K562 (cell line): ENCODE data around the gene PHC1. TPM values are rescaled to one million over a fixed set of nuclear protein-coding genes. Genes with fewer than 3 reads are reported as not detected.

Experiments used
- ATAC-seq: fragments of 200-7000 bp; cut with Tn5 transposase; 3 replicates; pipeline ENCODE4 v1.9.1; 2020; ENCODE audit warnings: moderate library complexity
- BruUV-seq: library from RNA; stranded (reverse); fragments of 400-500 nt; replicated peaks from 2 replicates; lab custom pipeline; 2021; lab: Mats Ljungman, UMichigan
- CTCF ChIA-PET: fragments of 300-600 bp; formaldehyde crosslinking; extraction: SDS; loops from one replicate; lab custom pipeline; 2021; ENCODE audit warnings: low intra/inter-chr PET ratio; lab: Yijun Ruan, JAX
- POLR2A ChIA-PET: fragments of 300-600, 350-650 bp; sonication (Branson Sonifier 250); formaldehyde crosslinking; extraction: SDS; loops from one replicate; lab custom pipeline; 2021; ENCODE audit warnings: antibody characterized with exemption, inconsistent platforms; lab: Yijun Ruan, JAX
- DNase-seq, 4 experiments: peaks; one replicate each; pipeline versions ENCODE4 v3.0.0 to v3.0.0-alpha.2; 2011 to 2018; ENCODE audit warnings: low spot score in 3 of 4, mixed read lengths in 3 of 4; ENCODE audit errors: extremely low read depth in 1 of 4
- FAIRE-seq: peaks from 2 replicates; lab custom pipeline; 2011; peaks lifted over from hg19 to GRCh38; lab: Jason Lieb, UNC
- H2AFZ ChIP-seq: 2 replicates; pipeline ENCODE4 v1.6.0; 2011; ENCODE audit warnings: low read depth, low read length, control low read depth, inconsistent platforms
- H3K27ac ChIP-seq: fragments of 200-600 bp; 3 replicates; pipeline ENCODE4 v1.8.0; 2011; ENCODE audit warnings: low read depth, mild to moderate bottlenecking, control low read depth, inconsistent platforms, low read length, moderate library complexity, mixed read lengths; ENCODE audit errors: extremely low read depth
- H3K27me3 ChIP-seq, 2 experiments: fragments of 300-600 bp in 1 of 2; 2 replicates in 1 of 2; 3 replicates in 1 of 2; pipeline versions ENCODE4 v1.6.0 to v1.8.0; 2011; ENCODE audit warnings: inconsistent platforms in 2 of 2, low read length in 2 of 2, mild to moderate bottlenecking in 1 of 2, mixed read lengths in 1 of 2, moderate library complexity in 1 of 2; ENCODE audit not compliant: control insufficient read depth in 2 of 2, insufficient read depth in 2 of 2
- H3K36me3 ChIP-seq: fragments of 300-600 bp; 3 replicates; pipeline ENCODE4 v1.8.0; 2011; ENCODE audit warnings: mild to moderate bottlenecking, low read length, inconsistent platforms; ENCODE audit not compliant: control insufficient read depth, insufficient read depth
- H3K4me1 ChIP-seq, 2 experiments: fragments of 200-600 bp in 1 of 2; replicated peaks in 1 of 2; 2 replicates in 1 of 2; 3 replicates in 1 of 2; pipeline versions ENCODE4 v1.5.1 to v1.8.0; 2011; ENCODE audit warnings: inconsistent platforms in 2 of 2, low read length in 2 of 2, mild to moderate bottlenecking in 1 of 2, mixed read lengths in 1 of 2, moderate library complexity in 1 of 2; ENCODE audit not compliant: control insufficient read depth in 2 of 2, insufficient read depth in 2 of 2
- H3K4me2 ChIP-seq: 2 replicates; pipeline ENCODE4 v1.6.1; 2011; ENCODE audit warnings: low read length, control low read depth, inconsistent platforms, mixed read lengths; ENCODE audit not compliant: insufficient read depth
- H3K4me3 ChIP-seq: fragments of 200-600 bp; sonication (generic), shearing (Covaris generic); 2 replicates; pipeline ENCODE4 v1.5.1; 2016; ENCODE audit warnings: control low read depth, inconsistent platforms
- H3K79me2 ChIP-seq: fragments of 200-600 bp; 3 replicates; pipeline ENCODE4 v1.8.0; 2011; ENCODE audit warnings: low read length, inconsistent platforms; ENCODE audit not compliant: control insufficient read depth, insufficient read depth
- H3K9ac ChIP-seq, 2 experiments: 2 replicates each; pipeline versions ENCODE4 v1.6.0 to v1.6.1; 2011; ENCODE audit warnings: low read depth in 2 of 2, low read length in 2 of 2, control low read depth in 1 of 2, inconsistent platforms in 1 of 2, mild to moderate bottlenecking in 1 of 2, mixed read lengths in 1 of 2; ENCODE audit not compliant: insufficient read depth in 1 of 2
- H3K9me1 ChIP-seq: one replicate; pipeline ENCODE4 v1.6.0; 2011; ENCODE audit warnings: inconsistent platforms, mild to moderate bottlenecking, low read length, moderate library complexity; ENCODE audit not compliant: control insufficient read depth, insufficient read depth
- H3K9me3 ChIP-seq: replicated peaks from 2 replicates; pipeline ENCODE4 v1.5.1; 2011; ENCODE audit warnings: low read depth, low read length, inconsistent platforms; ENCODE audit not compliant: control insufficient read depth, insufficient read depth
- H4K20me1 ChIP-seq: replicated peaks from 2 replicates; pipeline ENCODE4 v1.6.1; 2011; ENCODE audit warnings: low read length, inconsistent platforms, mixed read lengths; ENCODE audit not compliant: control insufficient read depth, insufficient read depth
- CHD1 ChIP-seq: fragments of 200-600 bp; sonication (generic); IDR thresholded peaks from one replicate; pipeline ENCODE4 v1.6.1; 2012; ENCODE audit warnings: mild to moderate bottlenecking, moderate library complexity, low read length, inconsistent platforms
- CUX1 ChIP-seq: fragments of 200-800 bp; sonication (Bioruptor generic); IDR thresholded peaks from 2 replicates; pipeline ENCODE4 v1.6.1; 2016; ENCODE audit warnings: missing genetic modification characterization, missing compliant biosample characterization
- ETS1 ChIP-seq: conservative IDR thresholded peaks from 2 replicates; pipeline ENCODE4 v1.6.1; 2011; ENCODE audit warnings: low read depth, mild to moderate bottlenecking, low read length; ENCODE audit not compliant: control insufficient read depth
- MXI1 ChIP-seq: IDR thresholded peaks from 2 replicates; pipeline ENCODE4 v1.6.1; 2011; ENCODE audit warnings: low read depth, mild to moderate bottlenecking, improper control_type of control experiment, low read length
- TBL1XR1 ChIP-seq, 2 experiments: IDR thresholded peaks; 2 replicates each; pipeline ENCODE4 v1.6.1; 2012; ENCODE audit warnings: improper control_type of control experiment in 2 of 2, low read length in 2 of 2, mild to moderate bottlenecking in 1 of 2
- TFAM ChIP-seq: fragments of 250-450 bp; sonication (Bioruptor Pico); conservative IDR thresholded peaks from 2 replicates; pipeline ENCODE4 v1.5.0; 2021; ENCODE audit warnings: mild to moderate bottlenecking, moderate library complexity
- ZNF146 ChIP-seq: IDR thresholded peaks from one replicate; pipeline ENCODE4 v1.6.1; 2018; ENCODE audit warnings: missing compliant biosample characterization; ENCODE audit not compliant: unreplicated experiment
- ZNF830 ChIP-seq: fragments of 250-450 bp; sonication (Bioruptor Pico); IDR thresholded peaks from 2 replicates; pipeline ENCODE4 v1.5.0; 2021; ENCODE audit warnings: mild to moderate bottlenecking
- WGBS: fragments of 100-300 bp; shearing (Covaris generic); methylation state at CpG from one replicate; pipeline ENCODE4 v1.1.6; 2016; ENCODE audit warnings: low coverage, mixed read lengths; ENCODE audit not compliant: insufficient coverage; ENCODE audit errors: missing lambda C conversion rate; 5-methylcytosine and 5-hydroxymethylcytosine counted together
- in situ Hi-C: fragments of 300-500 bp; cut with MboI; formaldehyde crosslinking; loops from 4 replicates; pipeline ENCODE4 v1.15.0; 2018; ENCODE audit warnings: inconsistent platforms, mixed read lengths
- intact Hi-C: fragments of 100-400 bp; cut with micrococcal nuclease; formaldehyde crosslinking; loops from 2 replicates; pipeline ENCODE4 v1.14.2; 2022
- polyA plus RNA-seq, 8 experiments: library from polyadenylated mRNA; depleted of rRNA in 4 of 8; stranded (reverse) in 5 of 8; unstranded in 3 of 8; fragments of >200 nt; fragmentation: Nextera tagmentation in 2 of 8; fragmentation: Illumina TruSeq in 1 of 8; extraction: Ambion mirVana in 2 of 8; extraction: Trizol in 1 of 8; gene quantifications; 2 replicates each; pipeline versions ENCODE4 v1.2.1 to v1.2.3, GENCODE V29; 2011 to 2014; ENCODE audit warnings: inconsistent platforms in 1 of 8, missing spikeins in 1 of 8
- total RNA-seq, 7 experiments: library from RNA; depleted of rRNA in 6 of 7; stranded (reverse); fragments of >200 nt in 6 of 7; fragmentation: Illumina TruSeq in 2 of 7; extraction: Trizol in 2 of 7; gene quantifications; 2 replicates each; pipeline versions ENCODE4 v1.2.1 to v1.2.3, GENCODE V29; 2011 to 2021; ENCODE audit warnings: low replicate concordance in 1 of 7

PHC1 gene
- total and polyA plus RNA-seq, 9 of the 15 experiments (the other 6 are each of a cell fraction or from before 2014, with no cell fraction given) = 1.9 to 13.7 (median 6.9) TPM

GRCh38 chr12:8906266-8907180 lies 7.8 kb upstream of the PHC1 start:
- peak overlapping the region; percentile 32; the same call in 1 of the 2 replicates for H2AFZ ChIP-seq
- no peaks in the 10 kb centered on the region for H4K20me1 ChIP-seq
- no peak overlapping the region for H3K4me3 ChIP-seq
- no TSS peak for BruUV-seq
- FAIRE-seq = no peak
- H3K27me3 ChIP-seq = no peaks in the 10 kb centered on the region
- CTCF ChIA-PET = no interaction called here
- TF ChIP-seq ZNF830 = no peak
- TF ChIP-seq MXI1 = no peak
- TF ChIP-seq CHD1 = no peak
- TF ChIP-seq TBL1XR1 (IDR thresholded peaks at IDR 0.05; ENCODE audit: low read length in 2 of 2) = no peak
- TF ChIP-seq ETS1 = no peak
- no peak for TF ChIP-seq ZNF146
- TF ChIP-seq TFAM (CRISPR knock-in tag) = no peak
- TF ChIP-seq CUX1 = no peak
- TF ChIP-seq, all 486 proteins: peak for 0
- no peak overlapping the region for H3K27ac ChIP-seq
- ATAC-seq (no peak), DNase-seq (no peak)
- H3K79me2 ChIP-seq = no peaks in the 10 kb centered on the region
- H3K4me1 ChIP-seq = no peaks in the 10 kb centered on the region; a peak in 1 of 5 replicates
- no peaks in the 10 kb centered on the region for H3K9me1 ChIP-seq
- POLR2A ChIA-PET = interaction anchor here (0.8 kb wide), 1 partner anchor 9 kb away, joined by 3 read pairs; no protein-coding TSS in a partner anchor
- in situ Hi-C loops = no loop called here
- no peaks in the 10 kb centered on the region for H3K9me3 ChIP-seq
- 52% methylated on average over 15 of the region's 16 CpGs for WGBS
- H3K36me3 ChIP-seq = no peaks in the 10 kb centered on the region
- H3K4me2 ChIP-seq = no peak overlapping the region
- intact Hi-C loops = no loop called here
- no peak overlapping the region for H3K9ac ChIP-seq
